T-helper 2 cell treated with Interferon-gamma antibody and Interleukin-4, amounts not matched to agents 5 μg/mL and 100 μg/mL, for 36 hours (primary cell): Measurements from ENCODE around the gene FNDC3B.

ENCODE experiments used
- DNase-seq: peaks from one replicate; pipeline ENCODE4 v3.0.0; 2021; ENCODE audit warnings: low spot score
- H3K27ac Mint-ChIP-seq: one replicate; pipeline ENCODE4 v1.8.0; 2021; ENCODE audit warnings: mild to moderate bottlenecking, mixed read lengths
- H3K27me3 Mint-ChIP-seq: one replicate; pipeline ENCODE4 v1.8.0; 2021; ENCODE audit warnings: low read depth, mixed read lengths
- H3K36me3 Mint-ChIP-seq: one replicate; pipeline ENCODE4 v1.8.0; 2021; ENCODE audit warnings: low read depth, mixed read lengths
- H3K4me1 Mint-ChIP-seq: one replicate; pipeline ENCODE4 v1.8.0; 2021; ENCODE audit warnings: low read depth, mixed read lengths
- H3K4me3 Mint-ChIP-seq: one replicate; pipeline ENCODE4 v1.8.0; 2022; ENCODE audit warnings: mild to moderate bottlenecking, moderate library complexity, mixed read lengths
- H3K9me3 Mint-ChIP-seq: one replicate; pipeline ENCODE4 v1.8.0; 2021; ENCODE audit warnings: mixed read lengths

Gene FNDC3B

GRCh38 chr3:172194702-172195406 is 155.5 kb downstream of the FNDC3B start:
- Mint-ChIP-seq H3K27me3 (no peaks in the 10 kb centered on the region), H3K4me1 (peaks cover 2% of the 10 kb centered on the region), H3K9me3 (peaks cover 5% of the 10 kb centered on the region), H3K27ac (no peak overlapping the region), H3K36me3 (peaks cover 4% of the 10 kb centered on the region), H3K4me3 (no peak overlapping the region)
- DNase-seq = no peak

- Mint-ChIP-seq H3K9me3 (peaks cover 7% of the 10 kb centered on the region), H3K27me3 (no peaks in the 10 kb centered on the region), H3K36me3 (peaks cover 6% of the 10 kb centered on the region), H3K4me1 (peaks cover 2% of the 10 kb centered on the region), H3K27ac (no peak overlapping the region), H3K4me3 (no peak overlapping the region)
- DNase-seq = no peak
These were observed 156.0 kb downstream of the FNDC3B start for GRCh38 chr3:172195407-172195754.

- Mint-ChIP-seq H3K9me3 (peaks cover 7% of the 10 kb centered on the region), H3K36me3 (peaks cover 6% of the 10 kb centered on the region), H3K4me3 (no peak overlapping the region), H3K27me3 (no peaks in the 10 kb centered on the region), H3K27ac (no peak overlapping the region), H3K4me1 (peaks cover 3% of the 10 kb centered on the region)
- no peak for DNase-seq
These were observed 158.0 kb downstream of the FNDC3B start for GRCh38 chr3:172197344-172197743.

- H3K4me3 Mint-ChIP-seq = no peak overlapping the region
- H3K27ac Mint-ChIP-seq = no peak overlapping the region
- peaks cover 7% of the 10 kb centered on the region for H3K9me3 Mint-ChIP-seq
- H3K36me3 Mint-ChIP-seq = peaks cover 6% of the 10 kb centered on the region
- H3K27me3 Mint-ChIP-seq = no peaks in the 10 kb centered on the region
- H3K4me1 Mint-ChIP-seq = peaks cover 8% of the 10 kb centered on the region
- no peak for DNase-seq
These were observed 159.1 kb downstream of the FNDC3B start for GRCh38 chr3:172198428-172198827.

GRCh38 chr3:172199850-172200369 is 160.5 kb downstream of the FNDC3B start:
- H3K27ac Mint-ChIP-seq = no peak overlapping the region
- H3K4me1 Mint-ChIP-seq = peaks cover 9% of the 10 kb centered on the region
- no peak overlapping the region for H3K4me3 Mint-ChIP-seq
- no peak for DNase-seq
- H3K36me3 Mint-ChIP-seq = peaks cover 12% of the 10 kb centered on the region
- H3K9me3 Mint-ChIP-seq = peaks cover 12% of the 10 kb centered on the region
- H3K27me3 Mint-ChIP-seq = no peaks in the 10 kb centered on the region

- Mint-ChIP-seq H3K4me1 (peaks cover 10% of the 10 kb centered on the region), H3K36me3 (peaks cover 21% of the 10 kb centered on the region), H3K4me3 (no peak overlapping the region), H3K27me3 (no peaks in the 10 kb centered on the region), H3K9me3 (peaks cover 25% of the 10 kb centered on the region), H3K27ac (no peak overlapping the region)
- DNase-seq = no peak
These were observed 161.9 kb downstream of the FNDC3B start for GRCh38 chr3:172201136-172201869.

GRCh38 chr3:172201870-172202236 is 162.5 kb downstream of the FNDC3B start:
- peaks cover 23% of the 10 kb centered on the region for H3K36me3 Mint-ChIP-seq
- DNase-seq = no peak
- peaks cover 29% of the 10 kb centered on the region for H3K9me3 Mint-ChIP-seq
- no peak overlapping the region for H3K4me3 Mint-ChIP-seq
- H3K27ac Mint-ChIP-seq = no peak overlapping the region
- no peaks in the 10 kb centered on the region for H3K27me3 Mint-ChIP-seq
- H3K4me1 Mint-ChIP-seq = peaks cover 10% of the 10 kb centered on the region

- peaks cover 28% of the 10 kb centered on the region for H3K36me3 Mint-ChIP-seq
- H3K4me1 Mint-ChIP-seq = peaks cover 10% of the 10 kb centered on the region
- peaks cover 31% of the 10 kb centered on the region for H3K9me3 Mint-ChIP-seq
- H3K4me3 Mint-ChIP-seq = no peak overlapping the region
- no peaks in the 10 kb centered on the region for H3K27me3 Mint-ChIP-seq
- H3K27ac Mint-ChIP-seq = no peak overlapping the region
- DNase-seq = no peak
These were observed 163.4 kb downstream of the FNDC3B start for GRCh38 chr3:172202797-172203196.

- no peaks in the 10 kb centered on the region for H3K27me3 Mint-ChIP-seq
- no peak for DNase-seq
- no peak overlapping the region for H3K27ac Mint-ChIP-seq
- peaks cover 25% of the 10 kb centered on the region for H3K36me3 Mint-ChIP-seq
- peaks cover 27% of the 10 kb centered on the region for H3K9me3 Mint-ChIP-seq
- H3K4me3 Mint-ChIP-seq = no peak overlapping the region
- H3K4me1 Mint-ChIP-seq = peaks cover 10% of the 10 kb centered on the region
These were observed 164.3 kb downstream of the FNDC3B start for GRCh38 chr3:172203522-172204258.

GRCh38 chr3:172204716-172205115 is 165.3 kb downstream of the FNDC3B start:
- Mint-ChIP-seq H3K9me3 (peaks cover 27% of the 10 kb centered on the region), H3K27ac (no peak overlapping the region), H3K4me1 (peaks cover 10% of the 10 kb centered on the region), H3K4me3 (no peak overlapping the region), H3K36me3 (peaks cover 25% of the 10 kb centered on the region), H3K27me3 (no peaks in the 10 kb centered on the region)
- no peak for DNase-seq

- H3K4me1 Mint-ChIP-seq = peaks cover 14% of the 10 kb centered on the region
- H3K36me3 Mint-ChIP-seq = peaks cover 22% of the 10 kb centered on the region
- H3K4me3 Mint-ChIP-seq = no peak overlapping the region
These were observed 169.4 kb downstream of the FNDC3B start for GRCh38 chr3:172208586-172209332.

GRCh38 chr3:172209333-172210321 is 170.2 kb downstream of the FNDC3B start:
- Mint-ChIP-seq H3K4me3 (no peak overlapping the region), H3K27ac (no peak overlapping the region), H3K4me1 (peaks cover 14% of the 10 kb centered on the region), H3K36me3 (peaks cover 18% of the 10 kb centered on the region), H3K9me3 (peaks cover 21% of the 10 kb centered on the region), H3K27me3 (no peaks in the 10 kb centered on the region)
- no peak for DNase-seq

More at GRCh38 chr3:172208586-172209332, 169.4 kb downstream of the FNDC3B start:
- no peak for DNase-seq
- Mint-ChIP-seq H3K9me3 (peaks cover 23% of the 10 kb centered on the region), H3K27ac (no peak overlapping the region), H3K27me3 (no peaks in the 10 kb centered on the region)
